ENCODE data around the gene CDH4.

- no peak for TF ChIP-seq SPI1 (IDR thresholded peaks at IDR 0.05; ENCODE audit: borderline replicate concordance, low read depth, low read length)
- TF ChIP-seq ATF2 (CRISPR knock-in tag; IDR thresholded peaks at IDR 0.05) = no peak
Measured at GRCh38 chr20:61417221-61417941, 165.3 kb downstream of the CDH4 start.
